Stimulated activated naive CD8-positive, alpha-beta T cell treated with anti-CD3 and anti-CD28 coated beads, Interleukin-15, Interleukin-2, amounts not matched to agents 100 ng/mL and 50 ng/mL, for 24 hours (primary cell): ENCODE data around the gene EEF1AKMT2.

ENCODE experiments used
- H3K27ac Mint-ChIP-seq: one replicate; pipeline ENCODE4 v1.8.0; 2021; ENCODE audit warnings: mild to moderate bottlenecking, mixed read lengths
- H3K27me3 Mint-ChIP-seq: one replicate; pipeline ENCODE4 v1.8.0; 2021; ENCODE audit warnings: mixed read lengths
- H3K36me3 Mint-ChIP-seq: one replicate; pipeline ENCODE4 v1.8.0; 2021; ENCODE audit warnings: low read depth, mixed read lengths
- H3K4me1 Mint-ChIP-seq: one replicate; pipeline ENCODE4 v1.8.0; 2021; ENCODE audit warnings: low read depth, mixed read lengths
- H3K4me3 Mint-ChIP-seq: one replicate; pipeline ENCODE4 v1.8.0; 2021; ENCODE audit warnings: mild to moderate bottlenecking, mixed read lengths
- H3K9me3 Mint-ChIP-seq: one replicate; pipeline ENCODE4 v1.8.0; 2021; ENCODE audit warnings: mixed read lengths

The EEF1AKMT2 gene

DNA sequence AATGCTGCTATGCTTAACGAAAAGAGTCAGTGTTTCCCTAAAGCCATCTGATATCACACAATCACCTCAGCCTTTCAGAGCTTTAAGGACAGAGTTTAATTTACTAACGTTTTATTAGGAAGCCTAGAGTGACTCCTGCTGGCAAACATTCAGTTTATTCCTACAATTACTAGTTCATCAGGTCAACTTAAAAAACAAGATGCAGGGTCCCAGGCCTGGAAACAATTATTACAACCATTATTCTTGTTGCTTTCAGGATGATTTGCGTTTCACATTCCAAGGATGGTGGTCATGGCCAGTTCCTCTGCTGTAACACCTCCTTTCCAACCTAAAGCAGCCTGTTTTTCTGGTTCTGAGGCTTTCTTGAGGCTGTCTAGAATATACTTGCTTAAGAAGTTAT lies 46.0 kb downstream of the EEF1AKMT2 start:
- H3K36me3 Mint-ChIP-seq, result peaks cover 7% of the 10 kb centered on the region
- no peak overlapping the region for H3K27ac Mint-ChIP-seq
- peaks cover 9% of the 10 kb centered on the region for H3K27me3 Mint-ChIP-seq
- peaks cover 50% of the 10 kb centered on the region for H3K4me1 Mint-ChIP-seq
- no peak overlapping the region for H3K4me3 Mint-ChIP-seq
- H3K9me3 Mint-ChIP-seq, result no peaks in the 10 kb centered on the region

DNA sequence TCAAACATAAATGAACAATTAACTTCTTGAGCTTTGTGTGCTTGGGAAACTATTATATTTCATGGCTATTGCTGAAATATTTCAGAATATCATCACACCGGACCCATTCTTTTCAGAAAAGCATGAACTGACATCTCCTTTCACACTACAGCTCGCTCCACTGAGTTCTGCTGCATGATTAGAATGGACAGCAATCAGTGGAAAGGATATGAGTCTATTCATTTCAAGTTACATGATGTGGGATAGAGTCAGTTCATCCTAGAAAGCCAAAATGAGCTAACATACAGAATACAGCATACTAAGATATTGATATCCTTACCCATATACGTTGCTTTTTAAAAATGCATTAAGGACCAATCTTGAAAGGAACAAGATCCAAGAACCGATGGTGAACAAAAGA lies 46.4 kb downstream of the EEF1AKMT2 start:
- Mint-ChIP-seq H3K27ac (no peak overlapping the region), H3K27me3 (peaks cover 11% of the 10 kb centered on the region), H3K4me1 (peaks cover 54% of the 10 kb centered on the region), H3K4me3 (peak overlapping the region; percentile 53), H3K36me3 (peaks cover 7% of the 10 kb centered on the region), H3K9me3 (no peaks in the 10 kb centered on the region)

DNA sequence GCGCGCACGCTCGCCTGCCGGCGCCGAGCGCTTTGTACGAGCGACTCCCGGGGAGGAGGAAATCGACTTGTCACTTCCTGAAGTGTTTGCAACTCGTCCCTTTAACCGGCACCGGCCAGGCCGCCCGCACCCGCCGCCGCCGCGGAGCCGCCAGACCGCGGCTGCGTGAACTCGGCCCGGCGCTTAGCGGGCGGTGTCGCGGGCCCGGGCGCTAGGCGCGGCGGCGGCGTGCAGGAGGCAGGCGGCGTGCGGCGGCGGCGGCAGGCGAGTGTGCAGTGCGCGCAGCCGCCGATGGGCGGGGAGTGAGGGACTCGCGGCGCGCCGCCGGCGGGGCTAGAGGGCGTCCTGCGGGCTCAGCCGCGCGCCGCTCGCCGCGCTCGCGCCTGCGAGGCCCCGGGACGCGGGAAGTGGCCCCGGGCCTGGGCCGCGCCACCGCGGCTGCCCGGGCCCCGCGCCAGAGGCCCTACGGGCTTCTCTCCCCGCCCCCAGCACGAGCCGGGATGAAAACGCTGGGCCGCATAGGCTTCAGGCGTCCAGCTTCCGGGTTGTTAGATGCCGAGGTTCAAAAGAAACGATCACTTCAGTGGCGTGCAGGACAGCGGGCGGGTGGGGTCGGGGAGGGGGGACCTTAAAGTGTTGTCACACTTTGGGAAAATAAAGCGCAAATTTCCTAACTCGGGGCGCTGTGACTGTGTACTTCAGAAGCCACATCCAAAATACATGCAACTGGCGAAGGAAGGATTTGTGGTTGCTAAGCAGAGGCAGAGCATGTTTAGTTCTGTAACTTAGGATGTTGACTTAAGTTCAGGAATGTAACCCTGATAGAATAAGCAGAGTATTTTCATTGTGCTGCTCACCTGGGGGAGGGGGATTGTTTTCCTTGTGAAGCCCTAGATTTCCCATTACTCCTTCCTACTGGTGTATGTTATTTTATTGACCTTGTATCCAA lies 47.3 kb downstream of the EEF1AKMT2 start, which contains the start of gene FAM53B:
FAM53B (minus strand) TSS at position 277 of the 949 bp plus-strand sequence. CDS start 37,665 bp downstream, outside the sequence.
- H3K36me3 Mint-ChIP-seq, result peaks cover 7% of the 10 kb centered on the region
- peaks cover 20% of the 10 kb centered on the region for H3K27me3 Mint-ChIP-seq
- H3K9me3 Mint-ChIP-seq, result no peaks in the 10 kb centered on the region
- H3K4me1 Mint-ChIP-seq, result peaks cover 60% of the 10 kb centered on the region
- peak within 1 kb of the TSS; percentile 88 for H3K27ac Mint-ChIP-seq
- H3K4me3 Mint-ChIP-seq, result peak within 1 kb of the TSS; percentile 93

DNA sequence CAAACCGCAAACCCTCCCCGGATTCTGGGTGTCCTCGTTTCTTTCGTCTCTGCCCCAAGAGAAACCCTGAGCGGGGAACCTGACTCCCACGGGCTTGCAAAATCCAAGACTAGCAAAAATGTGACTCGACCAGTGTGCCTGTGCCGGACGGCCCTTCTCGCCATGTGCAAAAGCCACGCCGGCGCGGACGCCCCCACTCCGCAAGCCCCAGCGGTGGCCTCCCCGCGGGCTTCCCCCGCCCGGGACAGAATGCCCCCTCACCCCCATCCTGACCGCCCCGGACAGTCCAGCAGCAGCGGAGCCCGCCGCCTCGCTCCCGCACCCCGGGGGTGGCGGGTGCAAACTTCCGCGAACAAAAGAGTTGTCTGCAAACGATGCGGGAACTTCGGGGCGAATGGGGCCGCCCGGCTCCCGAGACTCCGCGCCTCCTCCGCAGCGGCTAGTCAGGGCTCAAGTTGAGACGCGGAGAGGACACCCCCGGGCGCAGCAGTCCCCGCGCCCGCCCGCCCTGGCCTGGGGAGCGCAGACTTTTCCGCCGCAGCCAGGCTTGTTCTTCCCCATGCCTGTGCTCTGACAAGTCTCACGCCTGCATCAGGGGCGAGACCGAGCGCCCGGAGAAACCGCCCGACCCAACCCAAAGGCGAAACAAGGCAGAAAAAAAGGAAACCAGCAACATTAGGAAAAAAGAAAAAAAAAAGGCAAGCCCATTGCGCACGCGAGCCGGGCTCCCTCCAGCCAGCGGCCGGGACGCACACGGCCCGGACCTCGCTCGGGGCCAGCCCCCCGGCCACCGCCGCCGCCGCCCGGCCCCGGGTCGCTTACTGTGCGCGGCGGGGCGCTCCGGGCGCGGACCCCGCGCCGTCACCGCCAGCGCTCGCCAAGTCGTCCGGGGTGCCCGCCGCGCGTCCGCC lies 48.2 kb downstream of the EEF1AKMT2 start:
- Mint-ChIP-seq H3K9me3 (no peaks in the 10 kb centered on the region), H3K4me3 (peak overlapping the region; percentile 93), H3K4me1 (peaks cover 62% of the 10 kb centered on the region), H3K27me3 (peaks cover 20% of the 10 kb centered on the region), H3K27ac (peak overlapping the region; percentile 88), H3K36me3 (peaks cover 10% of the 10 kb centered on the region)

DNA sequence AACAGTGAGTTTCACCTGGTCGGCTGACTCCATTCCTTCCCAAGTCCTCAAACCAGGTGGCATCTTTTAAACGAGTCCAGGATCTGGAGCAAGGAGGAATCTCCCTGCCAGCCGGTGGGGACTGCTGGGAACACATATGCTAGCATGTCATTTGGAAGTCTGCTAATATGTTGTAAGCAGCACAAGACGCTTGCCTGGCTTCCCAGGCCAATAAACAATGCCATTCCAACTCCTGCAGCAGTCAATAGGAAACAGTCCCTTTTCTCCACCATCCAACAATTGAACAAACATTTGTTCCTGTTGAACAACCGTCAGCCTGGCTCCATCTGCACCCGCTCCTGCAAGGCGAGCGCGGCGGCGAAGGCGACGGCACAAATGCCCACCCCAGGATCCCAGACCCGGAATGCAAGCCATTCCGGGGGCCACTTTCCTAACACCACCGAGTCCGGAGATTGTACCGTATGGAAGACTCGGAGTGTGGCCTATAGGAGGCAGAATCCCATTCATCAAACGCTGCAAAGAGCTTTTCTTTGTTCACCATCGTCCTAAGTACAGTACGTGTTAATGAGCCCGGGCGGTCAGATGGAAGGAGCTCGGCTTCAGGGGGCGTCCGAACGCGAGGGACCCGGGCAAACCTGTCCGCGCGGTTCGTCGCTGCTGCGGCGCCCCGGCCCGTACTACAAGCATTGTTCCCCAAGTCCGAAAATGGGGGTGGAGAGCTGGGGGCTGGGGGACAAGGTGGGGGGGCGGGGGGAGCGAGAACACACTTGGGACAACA lies 49.1 kb downstream of the EEF1AKMT2 start:
- Mint-ChIP-seq H3K27me3 (peaks cover 20% of the 10 kb centered on the region), H3K4me1 (peaks cover 67% of the 10 kb centered on the region), H3K27ac (peak overlapping the region; percentile 80), H3K9me3 (no peaks in the 10 kb centered on the region), H3K4me3 (peak overlapping the region; percentile 93), H3K36me3 (peaks cover 5% of the 10 kb centered on the region)

DNA sequence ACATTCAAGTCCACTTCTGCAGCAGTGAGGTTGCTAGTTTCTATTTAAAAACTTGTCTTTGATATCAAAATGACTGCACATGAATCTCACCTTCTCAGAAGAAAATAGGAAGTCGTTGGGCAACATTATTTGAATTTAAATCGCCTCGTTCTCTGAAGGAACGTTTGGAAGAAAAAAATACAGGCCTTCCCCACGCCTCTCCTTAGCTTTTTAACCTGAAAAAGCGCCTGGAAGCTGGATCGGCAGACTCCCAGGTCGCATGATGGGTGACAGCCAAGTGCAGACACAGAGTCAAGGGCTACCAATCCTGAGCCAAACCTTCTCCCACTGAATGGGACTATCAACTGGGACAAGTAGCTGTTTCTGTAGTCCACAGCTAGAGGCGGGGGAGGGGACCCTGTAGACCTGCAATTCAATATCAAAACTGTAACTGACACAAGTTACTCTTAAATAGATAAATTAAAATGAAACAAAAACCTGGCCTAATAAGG lies 49.7 kb downstream of the EEF1AKMT2 start:
- peaks cover 73% of the 10 kb centered on the region for H3K4me1 Mint-ChIP-seq
- H3K4me3 Mint-ChIP-seq, result peak overlapping the region; percentile 93
- peak overlapping the region; percentile 80 for H3K27ac Mint-ChIP-seq
- H3K9me3 Mint-ChIP-seq, result no peaks in the 10 kb centered on the region
- peaks cover 5% of the 10 kb centered on the region for H3K36me3 Mint-ChIP-seq
- peaks cover 20% of the 10 kb centered on the region for H3K27me3 Mint-ChIP-seq

DNA sequence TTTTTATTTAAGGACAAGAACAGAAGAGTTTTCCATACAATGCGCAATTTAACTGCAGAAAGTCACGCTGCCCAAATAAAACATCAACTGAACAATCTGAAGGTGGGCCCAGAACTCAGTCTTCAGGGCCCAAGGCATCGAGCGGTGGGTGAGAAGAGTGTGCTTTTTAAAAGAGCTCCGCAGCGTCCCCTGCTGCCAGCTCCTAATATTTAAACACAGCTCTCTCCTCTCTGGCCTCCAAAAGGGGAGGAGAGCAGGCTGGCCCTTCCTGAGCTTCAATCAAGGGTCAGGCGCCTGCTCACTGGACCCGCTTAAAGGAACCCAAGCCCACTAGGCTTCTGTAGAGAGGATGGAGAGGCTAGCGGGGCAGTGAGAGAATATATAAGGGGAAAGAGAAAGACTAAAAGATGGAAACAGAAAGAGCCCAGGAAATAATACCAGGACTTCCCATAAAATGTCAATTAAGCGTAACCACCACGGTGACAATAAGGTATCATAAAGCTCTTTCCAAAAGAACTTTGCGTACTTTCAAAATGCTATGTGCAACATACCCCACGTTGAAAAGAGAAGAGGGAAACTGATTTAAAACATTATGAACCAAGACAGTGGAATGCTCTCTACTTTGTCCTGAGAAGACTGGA lies 50.3 kb downstream of the EEF1AKMT2 start:
- Mint-ChIP-seq H3K27ac (peak overlapping the region; percentile 70), H3K4me1 (peaks cover 78% of the 10 kb centered on the region), H3K4me3 (peak overlapping the region; percentile 77)

DNA sequence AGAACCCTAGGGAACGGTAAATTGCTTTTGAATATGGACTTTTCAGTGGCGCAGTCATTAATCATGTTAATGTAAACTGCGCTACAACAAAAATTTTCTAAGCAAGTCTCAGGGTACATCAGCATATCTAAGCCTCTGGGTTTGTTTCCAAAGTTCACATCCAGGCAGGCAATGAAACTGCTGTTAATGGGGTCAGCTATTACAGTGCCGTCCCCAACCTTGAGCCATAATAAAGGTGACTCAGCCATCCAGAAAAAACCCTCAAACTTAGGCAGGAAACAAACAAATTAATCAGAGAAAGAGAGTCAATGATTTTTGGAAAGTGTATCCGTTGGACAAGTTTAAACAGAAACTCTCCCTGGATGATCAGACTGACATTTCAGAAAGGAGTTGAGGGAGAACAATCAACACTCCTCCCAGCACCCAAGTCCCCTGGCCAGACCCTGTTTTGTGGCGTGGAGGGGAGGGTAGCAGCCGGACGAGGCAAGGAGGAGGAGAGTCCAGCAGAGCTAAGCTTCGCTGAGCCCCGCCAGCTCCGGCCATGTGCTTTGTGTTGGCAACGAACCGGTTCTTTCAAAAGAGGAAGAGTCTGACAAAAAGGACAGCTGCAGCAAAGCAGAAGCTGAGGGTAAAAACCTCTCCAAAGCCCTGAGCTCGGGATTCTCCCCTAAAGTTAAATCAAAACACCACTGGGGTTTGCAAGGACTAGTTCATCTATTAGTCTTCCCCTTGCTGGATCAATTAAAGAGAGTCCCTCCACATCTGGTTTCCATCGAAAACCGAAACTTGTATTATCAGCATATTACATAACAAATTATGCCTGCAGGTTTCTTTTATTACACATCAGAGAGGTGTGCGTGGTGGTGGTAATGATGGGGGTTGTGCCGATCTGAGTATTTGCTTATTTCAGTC lies 51.1 kb downstream of the EEF1AKMT2 start:
- Mint-ChIP-seq H3K36me3 (peaks cover 5% of the 10 kb centered on the region), H3K4me3 (peak overlapping the region; percentile 77), H3K9me3 (no peaks in the 10 kb centered on the region), H3K4me1 (peaks cover 85% of the 10 kb centered on the region), H3K27ac (peak overlapping the region; percentile 70), H3K27me3 (peaks cover 20% of the 10 kb centered on the region)

More for the DNA sequence above, 50.3 kb downstream of the EEF1AKMT2 start:
- Mint-ChIP-seq H3K36me3 (peaks cover 5% of the 10 kb centered on the region), H3K27me3 (peaks cover 20% of the 10 kb centered on the region), H3K9me3 (no peaks in the 10 kb centered on the region)

DNA sequence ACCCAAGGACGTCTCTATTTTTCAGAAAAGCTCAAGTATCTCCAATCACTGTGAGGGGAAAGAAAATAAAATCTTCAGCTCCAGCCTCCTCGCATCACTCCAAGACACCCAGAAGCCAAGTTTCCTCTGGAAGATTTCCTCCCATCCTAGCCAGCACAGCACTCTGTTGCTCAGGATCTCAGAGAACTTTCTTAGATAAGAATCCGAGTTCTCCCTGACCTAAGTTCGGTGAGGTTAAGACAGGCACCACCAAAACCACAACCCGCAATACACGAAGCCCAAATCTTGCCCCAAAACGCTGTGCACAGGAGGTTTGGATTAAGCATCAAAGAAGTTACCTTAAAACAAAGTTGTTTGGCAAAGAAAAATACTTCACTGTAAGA lies 51.7 kb downstream of the EEF1AKMT2 start:
- peak overlapping the region; percentile 77 for H3K4me3 Mint-ChIP-seq
- peaks cover 5% of the 10 kb centered on the region for H3K36me3 Mint-ChIP-seq
- H3K27me3 Mint-ChIP-seq, result peaks cover 20% of the 10 kb centered on the region
- no peaks in the 10 kb centered on the region for H3K9me3 Mint-ChIP-seq
- H3K4me1 Mint-ChIP-seq, result peaks cover 85% of the 10 kb centered on the region
- H3K27ac Mint-ChIP-seq, result peak overlapping the region; percentile 53

DNA sequence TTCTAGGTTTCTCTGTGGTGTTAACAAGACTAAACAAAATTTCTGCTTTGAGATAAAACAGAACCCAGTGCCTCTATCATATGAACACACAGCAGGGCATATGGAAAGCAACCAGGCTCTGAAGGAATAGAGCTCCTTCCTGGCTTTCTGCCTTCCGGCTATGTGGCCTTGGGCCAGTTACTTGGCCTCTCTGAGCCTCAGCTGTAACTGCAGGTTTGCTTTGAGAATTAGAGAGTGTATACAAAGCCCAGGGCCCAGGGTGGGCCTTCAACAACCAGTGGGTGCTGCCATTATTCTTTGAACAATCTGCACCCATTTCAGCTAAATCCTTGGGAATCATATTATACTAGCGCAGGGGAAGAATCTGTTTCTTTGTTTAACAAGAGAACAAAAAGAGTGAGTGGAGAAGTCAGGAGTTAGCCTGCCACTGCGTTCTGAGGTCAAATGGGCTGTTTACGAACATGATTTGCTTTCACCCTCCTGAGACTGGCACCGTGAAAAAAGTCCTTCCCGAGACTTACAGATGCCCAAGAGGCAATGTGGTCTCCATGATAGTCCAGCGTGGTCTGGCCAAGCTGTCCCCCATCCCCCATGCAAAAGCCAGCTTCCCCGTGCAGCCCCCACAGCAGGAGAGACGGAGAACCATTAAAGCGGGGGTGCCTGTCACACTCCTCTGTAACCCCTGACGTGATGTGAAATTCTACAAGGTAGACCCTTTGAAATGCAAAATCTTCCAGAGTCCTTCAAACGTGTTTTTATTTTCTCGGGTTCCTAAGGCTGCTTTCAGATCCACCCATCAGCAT lies 52.4 kb downstream of the EEF1AKMT2 start:
- peaks cover 87% of the 10 kb centered on the region for H3K4me1 Mint-ChIP-seq
- peaks cover 20% of the 10 kb centered on the region for H3K27me3 Mint-ChIP-seq
- H3K27ac Mint-ChIP-seq, result peak overlapping the region; percentile 64
- no peaks in the 10 kb centered on the region for H3K9me3 Mint-ChIP-seq
- H3K4me3 Mint-ChIP-seq, result peak overlapping the region; percentile 24
- H3K36me3 Mint-ChIP-seq, result peaks cover 5% of the 10 kb centered on the region

DNA sequence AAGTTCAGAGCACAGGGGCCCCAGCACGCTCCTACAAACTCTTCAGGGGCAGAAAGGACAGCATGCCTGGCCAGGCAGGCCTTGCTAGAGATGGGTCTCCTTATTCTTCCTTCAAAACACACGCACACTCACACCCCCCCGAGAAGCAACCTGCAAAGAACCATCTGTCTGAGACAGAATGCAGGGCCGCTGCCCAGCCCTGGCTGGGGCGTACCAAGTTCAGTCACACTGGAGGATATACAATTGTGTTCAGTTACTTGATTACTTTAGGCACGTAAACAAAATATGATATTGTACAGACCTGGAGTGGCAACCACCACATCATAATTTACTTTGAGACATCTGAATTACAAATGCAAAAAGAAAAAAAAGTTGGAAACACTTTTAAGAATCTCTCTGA lies 53.2 kb downstream of the EEF1AKMT2 start:
- Mint-ChIP-seq H3K4me1 (peaks cover 96% of the 10 kb centered on the region), H3K4me3 (no peak overlapping the region), H3K36me3 (peaks cover 11% of the 10 kb centered on the region), H3K27me3 (peaks cover 20% of the 10 kb centered on the region), H3K9me3 (no peaks in the 10 kb centered on the region), H3K27ac (peak overlapping the region; percentile 64)

DNA sequence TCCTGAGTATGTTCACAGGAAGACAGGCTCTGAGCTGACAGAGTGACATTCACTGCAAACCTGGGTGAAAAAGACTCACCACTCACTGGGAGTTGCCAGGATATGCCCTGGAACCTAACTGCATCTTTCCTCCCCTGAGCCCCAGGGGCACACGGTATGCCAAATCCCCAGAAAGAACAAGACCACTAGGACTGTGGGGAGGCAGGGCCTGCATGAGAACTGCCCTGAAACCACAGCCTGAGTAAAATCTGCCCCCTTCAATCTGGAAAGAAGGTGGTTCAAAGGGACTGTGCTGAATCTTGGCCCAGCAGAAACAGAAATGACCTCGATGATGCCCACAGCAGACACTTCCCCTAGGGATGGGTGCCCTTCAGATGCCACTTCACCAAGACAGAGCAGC lies 54.0 kb downstream of the EEF1AKMT2 start:
- Mint-ChIP-seq H3K9me3 (no peaks in the 10 kb centered on the region), H3K4me3 (no peak overlapping the region), H3K4me1 (peaks cover 99% of the 10 kb centered on the region), H3K27me3 (peaks cover 17% of the 10 kb centered on the region), H3K36me3 (peaks cover 14% of the 10 kb centered on the region), H3K27ac (no peak overlapping the region)
